Nephron (organoid): ENCODE data around the gene ING5.

Source experiments
- H3K27ac Mint-ChIP-seq, 3 experiments: 2 replicates each; pipeline ENCODE4 v1.8.0; 2020; ENCODE audit warnings: mixed read lengths in 3 of 3, mild to moderate bottlenecking in 2 of 3, moderate library complexity in 1 of 3
- H3K27me3 Mint-ChIP-seq: 2 replicates; pipeline ENCODE4 v1.8.0; 2021; ENCODE audit warnings: low read depth, mild to moderate bottlenecking, moderate library complexity, mixed read lengths
- H3K36me3 Mint-ChIP-seq: 2 replicates; pipeline ENCODE4 v1.8.0; 2020; ENCODE audit warnings: low read depth, mixed read lengths
- H3K4me1 Mint-ChIP-seq: 2 replicates; pipeline ENCODE4 v1.8.0; 2020; ENCODE audit warnings: mixed read lengths
- H3K4me3 Mint-ChIP-seq, 3 experiments: 2 replicates each; pipeline ENCODE4 v1.8.0; 2020; ENCODE audit warnings: mild to moderate bottlenecking in 3 of 3, mixed read lengths in 3 of 3, moderate library complexity in 2 of 3
- H3K9me3 Mint-ChIP-seq: 2 replicates; pipeline ENCODE4 v1.8.0; 2020; ENCODE audit warnings: mixed read lengths
- TF ChIP-seq, protein P1 (sequence below), 3 experiments: fragments of 200-600 bp; sonication (generic); IDR thresholded peaks; one replicate each; pipeline ENCODE4 v1.5.0; 2021; ENCODE audit warnings: antibody characterized with exemption in 3 of 3; ENCODE audit not compliant: unreplicated experiment in 3 of 3

Gene ING5

DNA sequence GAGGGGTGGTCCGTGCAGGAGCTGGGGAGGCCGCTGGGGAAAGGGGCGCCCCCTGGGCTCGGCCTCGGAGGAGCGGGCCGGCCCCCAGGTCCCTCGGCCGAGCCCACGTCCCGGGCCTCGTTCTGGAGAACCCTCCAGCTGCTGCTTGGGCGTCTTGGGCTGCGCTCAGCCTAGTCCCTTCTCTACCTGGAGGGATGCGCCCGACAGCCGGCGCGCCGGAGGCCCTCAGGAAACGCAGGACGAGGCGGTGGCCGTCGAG is 32.3 kb downstream of the ING5 start:
- peak overlapping the region in 1 of 3 experiments; percentile 75 for H3K4me3 Mint-ChIP-seq
- H3K4me1 Mint-ChIP-seq: peaks cover 7% of the 10 kb centered on the region
- H3K36me3 Mint-ChIP-seq: peaks cover 5% of the 10 kb centered on the region
- H3K9me3 Mint-ChIP-seq: no peaks in the 10 kb centered on the region
- H3K27me3 Mint-ChIP-seq: peaks cover 4% of the 10 kb centered on the region
- no peak overlapping the region for H3K27ac Mint-ChIP-seq
- TF ChIP-seq, protein P1, sequence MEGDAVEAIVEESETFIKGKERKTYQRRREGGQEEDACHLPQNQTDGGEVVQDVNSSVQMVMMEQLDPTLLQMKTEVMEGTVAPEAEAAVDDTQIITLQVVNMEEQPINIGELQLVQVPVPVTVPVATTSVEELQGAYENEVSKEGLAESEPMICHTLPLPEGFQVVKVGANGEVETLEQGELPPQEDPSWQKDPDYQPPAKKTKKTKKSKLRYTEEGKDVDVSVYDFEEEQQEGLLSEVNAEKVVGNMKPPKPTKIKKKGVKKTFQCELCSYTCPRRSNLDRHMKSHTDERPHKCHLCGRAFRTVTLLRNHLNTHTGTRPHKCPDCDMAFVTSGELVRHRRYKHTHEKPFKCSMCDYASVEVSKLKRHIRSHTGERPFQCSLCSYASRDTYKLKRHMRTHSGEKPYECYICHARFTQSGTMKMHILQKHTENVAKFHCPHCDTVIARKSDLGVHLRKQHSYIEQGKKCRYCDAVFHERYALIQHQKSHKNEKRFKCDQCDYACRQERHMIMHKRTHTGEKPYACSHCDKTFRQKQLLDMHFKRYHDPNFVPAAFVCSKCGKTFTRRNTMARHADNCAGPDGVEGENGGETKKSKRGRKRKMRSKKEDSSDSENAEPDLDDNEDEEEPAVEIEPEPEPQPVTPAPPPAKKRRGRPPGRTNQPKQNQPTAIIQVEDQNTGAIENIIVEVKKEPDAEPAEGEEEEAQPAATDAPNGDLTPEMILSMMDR (IDR thresholded peaks at IDR 0.05; ENCODE audit: unreplicated experiment in 3 of 3): no peak

DNA sequence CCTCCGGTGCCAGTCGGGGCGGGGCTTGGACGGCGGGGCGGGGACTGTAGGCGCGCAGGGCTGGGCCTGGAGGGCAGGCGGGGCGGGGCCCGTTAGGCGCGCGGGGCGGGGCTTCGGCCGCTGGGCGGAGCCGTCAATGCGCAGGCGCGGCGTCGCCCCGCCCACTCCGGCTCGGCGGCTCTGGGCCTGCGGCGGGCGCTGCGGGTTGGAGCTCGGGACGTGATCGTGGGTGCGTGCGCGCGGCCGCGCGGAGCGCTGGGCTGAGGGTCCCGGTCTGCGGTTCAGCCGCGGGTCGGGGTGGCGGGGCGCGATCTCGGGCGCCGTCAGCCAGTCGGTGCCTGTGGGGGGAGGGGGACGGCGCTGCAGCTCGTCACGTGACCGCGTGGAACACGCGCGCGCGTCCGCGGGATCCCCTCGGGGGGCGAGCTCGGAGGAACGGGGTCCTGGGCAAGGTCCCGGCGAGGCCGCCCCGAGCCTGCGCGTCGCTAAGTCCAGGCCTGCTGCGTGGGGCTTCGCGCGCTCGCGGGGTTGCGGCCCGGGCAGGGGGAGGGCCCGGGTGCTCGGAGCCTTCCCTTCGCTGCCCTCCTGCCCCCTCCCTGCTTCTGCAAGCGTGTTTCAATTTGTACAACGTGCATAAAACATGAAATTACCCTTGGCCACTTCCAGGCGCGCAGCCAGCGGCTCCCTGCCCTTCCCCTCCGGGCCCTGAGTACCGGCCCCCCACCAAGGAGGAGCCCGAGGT is 32.8 kb downstream of the ING5 start, which contains the start of gene D2HGDH:
Gene D2HGDH (plus strand): TSS at position 164 of the 742 bp plus-strand sequence. CDS start 595 bp downstream, outside the sequence.
- TF ChIP-seq, protein P1 (IDR thresholded peaks at IDR 0.05; ENCODE audit: unreplicated experiment in 3 of 3): no peak
- H3K9me3 Mint-ChIP-seq: no peaks in the 10 kb centered on the region
- peaks cover 7% of the 10 kb centered on the region for H3K4me1 Mint-ChIP-seq
- peaks cover 5% of the 10 kb centered on the region for H3K36me3 Mint-ChIP-seq
- H3K27me3 Mint-ChIP-seq: peaks cover 4% of the 10 kb centered on the region
- peak within 1 kb of the TSS; percentile 81 to 88 (median 84) for H3K4me3 Mint-ChIP-seq
- peak within 1 kb of the TSS in 2 of 3 experiments; percentile 62 to 81 for H3K27ac Mint-ChIP-seq

DNA sequence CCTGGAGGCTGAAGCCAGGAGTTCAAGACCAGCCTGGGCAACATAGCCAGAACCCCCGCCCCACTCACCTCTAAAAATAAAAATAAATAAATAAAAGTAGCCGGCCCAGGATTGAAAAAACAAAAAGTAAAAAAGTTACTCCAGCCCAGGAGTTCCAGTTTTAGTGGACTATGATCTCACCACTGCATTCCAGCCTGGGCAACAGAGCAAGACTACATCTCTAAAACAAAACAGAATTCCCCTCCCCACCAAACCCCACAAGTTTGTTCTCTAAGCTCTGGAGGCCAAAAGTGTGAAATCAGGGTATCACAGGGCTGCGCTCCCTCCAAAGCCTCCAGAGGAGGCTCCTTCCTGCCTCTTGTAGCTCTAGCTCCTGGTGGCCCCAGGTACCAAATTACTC is 34.3 kb downstream of the ING5 start:
- TF ChIP-seq, protein P1 (IDR thresholded peaks at IDR 0.05; ENCODE audit: unreplicated experiment in 3 of 3): no peak
- Mint-ChIP-seq H3K4me3 (peak overlapping the region; percentile 81 to 88 (median 84)), H3K27me3 (no peaks in the 10 kb centered on the region), H3K9me3 (no peaks in the 10 kb centered on the region), H3K27ac (peak overlapping the region in 2 of 3 experiments; percentile 47 to 74), H3K4me1 (peaks cover 7% of the 10 kb centered on the region), H3K36me3 (peaks cover 5% of the 10 kb centered on the region)

DNA sequence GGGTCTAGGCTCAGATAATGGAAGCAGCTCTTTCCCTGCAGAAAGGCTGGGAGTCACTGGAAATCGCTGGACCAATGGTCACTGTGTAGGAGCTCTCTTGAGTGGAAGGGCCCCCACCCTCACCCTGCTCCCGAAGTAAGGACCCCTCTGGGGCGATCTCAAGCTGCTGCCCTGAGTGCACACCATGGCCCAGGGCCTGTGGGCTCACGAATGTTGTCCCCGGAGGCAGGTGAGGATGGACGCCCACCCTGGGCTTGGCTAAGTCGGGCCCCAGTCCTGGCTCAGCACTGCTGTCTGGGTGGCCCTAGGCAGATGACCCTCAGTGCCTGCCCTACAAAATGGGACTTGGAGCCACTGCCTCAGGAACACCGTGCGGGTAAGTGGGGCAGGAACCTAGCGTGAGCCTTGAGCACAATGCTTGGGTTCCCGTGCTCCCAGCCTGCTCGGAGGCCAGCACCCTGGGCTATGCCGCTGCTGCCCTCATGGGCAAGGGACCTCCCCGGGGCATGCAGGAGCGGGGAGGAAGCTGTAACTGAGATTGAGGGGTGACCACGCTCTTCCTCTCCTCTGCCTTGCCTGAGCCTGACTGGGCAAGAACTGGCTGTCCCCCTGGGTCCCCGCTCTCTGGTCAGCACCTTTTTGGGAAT is 36.3 kb downstream of the ING5 start:
- H3K9me3 Mint-ChIP-seq: no peaks in the 10 kb centered on the region
- H3K27ac Mint-ChIP-seq: peak overlapping the region in 1 of 3 experiments; percentile 65
- TF ChIP-seq, protein P1 (IDR thresholded peaks at IDR 0.05; ENCODE audit: unreplicated experiment in 3 of 3): no peak
- H3K4me3 Mint-ChIP-seq: peak overlapping the region; percentile 81 to 84 (median 81)
- peaks cover 5% of the 10 kb centered on the region for H3K36me3 Mint-ChIP-seq
- no peaks in the 10 kb centered on the region for H3K4me1 Mint-ChIP-seq
- H3K27me3 Mint-ChIP-seq: no peaks in the 10 kb centered on the region

DNA sequence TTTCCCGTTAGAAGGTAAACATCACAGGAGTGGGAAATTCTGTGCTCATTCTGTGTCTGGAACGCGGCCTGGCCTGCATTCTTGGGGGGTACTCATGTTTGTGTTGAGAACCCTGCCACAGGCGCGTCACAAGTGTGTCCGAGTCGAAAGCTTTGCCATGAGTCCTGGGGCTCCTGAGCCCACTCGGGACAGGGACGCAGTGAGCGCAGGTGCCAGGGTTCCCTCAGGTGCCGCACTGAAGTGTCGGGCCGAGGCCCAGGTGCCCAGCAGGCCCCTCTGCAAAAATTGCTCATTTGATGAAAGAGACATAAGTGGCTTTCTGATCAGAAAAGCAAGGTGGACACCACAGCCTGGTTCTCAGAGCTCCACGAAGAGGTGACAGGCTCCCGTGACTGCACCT is 37.3 kb downstream of the ING5 start:
- no peak overlapping the region for H3K4me3 Mint-ChIP-seq
- H3K36me3 Mint-ChIP-seq: peaks cover 5% of the 10 kb centered on the region
- H3K4me1 Mint-ChIP-seq: no peaks in the 10 kb centered on the region
- no peaks in the 10 kb centered on the region for H3K27me3 Mint-ChIP-seq
- H3K27ac Mint-ChIP-seq: no peak overlapping the region
- TF ChIP-seq, protein P1 (IDR thresholded peaks at IDR 0.05; ENCODE audit: unreplicated experiment in 3 of 3): no peak
- H3K9me3 Mint-ChIP-seq: no peaks in the 10 kb centered on the region
